22Rv1 (cell line): ENCODE data around the gene TAF9B.
"Not testable (repeated sequence)": the region's sequence is repeated elsewhere in the genome, so short reads cannot be mapped to it uniquely, and the experiment has no call there.

Experiments
- CTCF ChIP-seq: fragments of 450-650 bp; IDR thresholded peaks from 2 replicates; pipeline ENCODE4 v1.5.1; 2017; ENCODE audit warnings: mild to moderate bottlenecking
- ZFX ChIP-seq: fragments of 450-650 bp; IDR thresholded peaks from 2 replicates; pipeline ENCODE4 v1.6.1; 2017; ENCODE audit warnings: antibody characterized with exemption, borderline replicate concordance

DNA sequence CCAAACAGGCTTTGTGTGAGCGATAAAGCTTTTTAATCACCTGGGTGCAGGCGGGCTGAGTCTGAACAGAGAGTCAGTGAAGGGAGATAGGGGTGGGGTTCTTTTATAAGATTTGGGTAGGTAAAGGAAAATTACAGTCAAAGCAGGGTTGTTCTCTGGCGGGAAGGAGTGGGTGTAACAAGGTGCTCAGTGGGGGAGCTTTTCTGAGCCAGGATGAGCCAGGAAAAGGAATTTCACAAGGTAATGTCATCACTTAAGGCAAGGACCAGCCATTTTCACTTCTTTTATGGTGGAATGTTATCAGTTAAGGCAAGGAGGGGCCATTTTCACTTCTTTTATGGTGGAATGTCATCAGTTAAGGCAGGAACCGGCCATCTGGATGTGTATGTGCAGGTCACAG, 21.3 kb upstream of the TAF9B start:
- not testable (repeated sequence) for TF ChIP-seq CTCF, ZFX
